ENCODE measurements around the gene UGT1A5. TPM values are rescaled to one million over a fixed set of nuclear protein-coding genes. Genes with fewer than 3 reads are reported as not detected.

The UGT1A5 gene
- not detected for total RNA-seq

GRCh38 chr2:233712611-233713261 lies at the start of gene UGT1A5:
TSS of gene UGT1A5 (plus strand) at chr2:233712907. CDS start at chr2:233712992, 85 bp downstream.
- Mint-ChIP-seq H3K27ac (no peak within 1 kb of the TSS), H3K9me3 (no peaks in the 10 kb centered on the region), H3K4me1 (peaks cover 5% of the 10 kb centered on the region), H3K4me3 (no peak within 1 kb of the TSS), H3K36me3 (ENCODE audit: low read depth) (no peaks in the 10 kb centered on the region), H3K27me3 (peaks cover 35% of the 10 kb centered on the region)
- DNase-seq = no peak
- ChIA-PET POLR2A (no interaction called here), CTCF (no interaction called here)

GRCh38 chr2:233663911-233664310 lies 48.8 kb upstream of the UGT1A5 start:
- POLR2A ChIA-PET = no interaction called here
- Mint-ChIP-seq H3K36me3 (ENCODE audit: low read depth) (no peaks in the 10 kb centered on the region), H3K9me3 (no peaks in the 10 kb centered on the region), H3K27me3 (peaks cover 33% of the 10 kb centered on the region), H3K27ac (no peak overlapping the region), H3K4me3 (no peak overlapping the region), H3K4me1 (no peaks in the 10 kb centered on the region)
- no peak for DNase-seq
- CTCF ChIA-PET = no interaction called here

GRCh38 chr2:233668605-233669260 lies 44.0 kb upstream of the UGT1A5 start:
- no peaks in the 10 kb centered on the region for H3K9me3 Mint-ChIP-seq
- CTCF ChIA-PET = no interaction called here
- no peak for DNase-seq
- no peaks in the 10 kb centered on the region for H3K36me3 Mint-ChIP-seq (ENCODE audit: low read depth)
- no peak overlapping the region for H3K4me3 Mint-ChIP-seq
- H3K27me3 Mint-ChIP-seq = peaks cover 22% of the 10 kb centered on the region
- POLR2A ChIA-PET = no interaction called here
- H3K4me1 Mint-ChIP-seq = no peaks in the 10 kb centered on the region
- no peak overlapping the region for H3K27ac Mint-ChIP-seq

GRCh38 chr2:233671290-233672161 lies 41.2 kb upstream of the UGT1A5 start, which contains the start of gene UGT1A9:
TSS of gene UGT1A9 (plus strand) at chr2:233671898. CDS start at chr2:233671935, 37 bp downstream.
- no peaks in the 10 kb centered on the region for H3K9me3 Mint-ChIP-seq
- POLR2A ChIA-PET = no interaction called here
- no peak within 1 kb of the TSS for H3K27ac Mint-ChIP-seq

GRCh38 chr2:233672886-233673285 lies 39.8 kb upstream of the UGT1A5 start:
- DNase-seq = no peak
- POLR2A ChIA-PET = no interaction called here
- Mint-ChIP-seq H3K36me3 (ENCODE audit: low read depth) (no peaks in the 10 kb centered on the region), H3K27me3 (peaks cover 37% of the 10 kb centered on the region), H3K4me3 (no peak overlapping the region), H3K9me3 (no peaks in the 10 kb centered on the region), H3K4me1 (no peaks in the 10 kb centered on the region), H3K27ac (no peak overlapping the region)
- CTCF ChIA-PET = no interaction called here

More at GRCh38 chr2:233671290-233672161, 41.2 kb upstream of the UGT1A5 start, which contains the start of gene UGT1A9:
- no peaks in the 10 kb centered on the region for H3K4me1 Mint-ChIP-seq
- peaks cover 30% of the 10 kb centered on the region for H3K27me3 Mint-ChIP-seq
- H3K36me3 Mint-ChIP-seq (ENCODE audit: low read depth) = no peaks in the 10 kb centered on the region
- CTCF ChIA-PET = interaction anchor here (0.6 kb wide), 1 partner anchor 542 kb away, joined by 3 read pairs; no protein-coding TSS in a partner anchor
- no peak for DNase-seq
- H3K4me3 Mint-ChIP-seq = no peak within 1 kb of the TSS

- ChIA-PET CTCF (no interaction called here), POLR2A (no interaction called here)
- no peaks in the 10 kb centered on the region for H3K4me1 Mint-ChIP-seq
- DNase-seq = no peak
- H3K27ac Mint-ChIP-seq = no peak overlapping the region
- H3K9me3 Mint-ChIP-seq = no peaks in the 10 kb centered on the region
- H3K36me3 Mint-ChIP-seq (ENCODE audit: low read depth) = no peaks in the 10 kb centered on the region
- H3K27me3 Mint-ChIP-seq = peaks cover 36% of the 10 kb centered on the region
- H3K4me3 Mint-ChIP-seq = no peak overlapping the region
Observed at GRCh38 chr2:233673896-233674295, 38.8 kb upstream of the UGT1A5 start.

GRCh38 chr2:233674314-233674713 lies 38.4 kb upstream of the UGT1A5 start:
- ChIA-PET CTCF (no interaction called here), POLR2A (no interaction called here)
- no peak for DNase-seq
- no peaks in the 10 kb centered on the region for H3K9me3 Mint-ChIP-seq
- H3K27ac Mint-ChIP-seq = no peak overlapping the region
- H3K4me3 Mint-ChIP-seq = no peak overlapping the region
- H3K36me3 Mint-ChIP-seq (ENCODE audit: low read depth) = no peaks in the 10 kb centered on the region
- H3K4me1 Mint-ChIP-seq = no peaks in the 10 kb centered on the region
- H3K27me3 Mint-ChIP-seq = peaks cover 36% of the 10 kb centered on the region

GRCh38 chr2:233674995-233675394 lies 37.7 kb upstream of the UGT1A5 start:
- H3K36me3 Mint-ChIP-seq (ENCODE audit: low read depth) = no peaks in the 10 kb centered on the region
- H3K27me3 Mint-ChIP-seq = peaks cover 43% of the 10 kb centered on the region
- ChIA-PET CTCF (no interaction called here), POLR2A (no interaction called here)
- H3K27ac Mint-ChIP-seq = no peak overlapping the region
- no peak overlapping the region for H3K4me3 Mint-ChIP-seq
- no peaks in the 10 kb centered on the region for H3K4me1 Mint-ChIP-seq
- no peaks in the 10 kb centered on the region for H3K9me3 Mint-ChIP-seq
- DNase-seq = no peak

GRCh38 chr2:233676046-233676445 lies 36.7 kb upstream of the UGT1A5 start:
- Mint-ChIP-seq H3K4me3 (no peak overlapping the region), H3K36me3 (ENCODE audit: low read depth) (no peaks in the 10 kb centered on the region)
- POLR2A ChIA-PET = no interaction called here

GRCh38 chr2:233679196-233679595 lies 33.5 kb upstream of the UGT1A5 start:
- ChIA-PET POLR2A (no interaction called here), CTCF (no interaction called here)
- peaks cover 26% of the 10 kb centered on the region for H3K27me3 Mint-ChIP-seq

More at GRCh38 chr2:233676046-233676445, 36.7 kb upstream of the UGT1A5 start:
- CTCF ChIA-PET = no interaction called here
- no peak for DNase-seq
- no peaks in the 10 kb centered on the region for H3K9me3 Mint-ChIP-seq
- peaks cover 38% of the 10 kb centered on the region for H3K27me3 Mint-ChIP-seq
- H3K27ac Mint-ChIP-seq = no peak overlapping the region
- H3K4me1 Mint-ChIP-seq = no peaks in the 10 kb centered on the region

GRCh38 chr2:233680361-233681045 lies 32.2 kb upstream of the UGT1A5 start:
- CTCF ChIA-PET = no interaction called here

More at GRCh38 chr2:233679196-233679595, 33.5 kb upstream of the UGT1A5 start:
- no peaks in the 10 kb centered on the region for H3K4me1 Mint-ChIP-seq
- H3K36me3 Mint-ChIP-seq (ENCODE audit: low read depth) = no peaks in the 10 kb centered on the region
- no peak for DNase-seq
- H3K4me3 Mint-ChIP-seq = no peak overlapping the region
- no peaks in the 10 kb centered on the region for H3K9me3 Mint-ChIP-seq
- no peak overlapping the region for H3K27ac Mint-ChIP-seq

GRCh38 chr2:233681521-233682099 lies 31.1 kb upstream of the UGT1A5 start, which contains the start of gene UGT1A7:
TSS of gene UGT1A7 (plus strand) at chr2:233681901. CDS start at chr2:233681938, 37 bp downstream.
- no peak within 1 kb of the TSS for H3K4me3 Mint-ChIP-seq

More at GRCh38 chr2:233680361-233681045, 32.2 kb upstream of the UGT1A5 start:
- POLR2A ChIA-PET = no interaction called here
- Mint-ChIP-seq H3K27ac (no peak overlapping the region), H3K9me3 (no peaks in the 10 kb centered on the region), H3K4me3 (no peak overlapping the region), H3K36me3 (ENCODE audit: low read depth) (no peaks in the 10 kb centered on the region), H3K27me3 (peaks cover 24% of the 10 kb centered on the region), H3K4me1 (no peaks in the 10 kb centered on the region)
- no peak for DNase-seq

More at GRCh38 chr2:233681521-233682099, 31.1 kb upstream of the UGT1A5 start, which contains the start of gene UGT1A7:
- CTCF ChIA-PET = no interaction called here
- H3K4me1 Mint-ChIP-seq = no peaks in the 10 kb centered on the region
- no peaks in the 10 kb centered on the region for H3K36me3 Mint-ChIP-seq (ENCODE audit: low read depth)
- no peaks in the 10 kb centered on the region for H3K9me3 Mint-ChIP-seq
- H3K27me3 Mint-ChIP-seq = peaks cover 22% of the 10 kb centered on the region
- H3K27ac Mint-ChIP-seq = no peak within 1 kb of the TSS
- no peak for DNase-seq
- POLR2A ChIA-PET = no interaction called here

Measured in activated CD4-positive, alpha-beta memory T cell treated with anti-CD3 and anti-CD28 coated beads, Interleukin-2, amount 10 ng/mL, durations not matched to agents 7 days and 5 days (primary cell).